Ureter (tissue), 1 donor: ENCODE results near the gene SCP2D1. TPM values are rescaled to one million over a fixed set of nuclear protein-coding genes. Genes with fewer than 3 reads are reported as not detected.

Source experiments
- DNase-seq: peaks from one replicate; pipeline ENCODE4 v3.0.0-alpha.2; 2020; ENCODE audit warnings: low spot score
- total RNA-seq: library from RNA; stranded (reverse); gene quantifications from one replicate; pipeline ENCODE4 v1.2.4, GENCODE V29; 2023
- donor health status: DM: yes; HTN: yes; CAD: no.

SCP2D1 gene
- total RNA-seq, 1 donor from 2014 or later, result not detected

DNA sequence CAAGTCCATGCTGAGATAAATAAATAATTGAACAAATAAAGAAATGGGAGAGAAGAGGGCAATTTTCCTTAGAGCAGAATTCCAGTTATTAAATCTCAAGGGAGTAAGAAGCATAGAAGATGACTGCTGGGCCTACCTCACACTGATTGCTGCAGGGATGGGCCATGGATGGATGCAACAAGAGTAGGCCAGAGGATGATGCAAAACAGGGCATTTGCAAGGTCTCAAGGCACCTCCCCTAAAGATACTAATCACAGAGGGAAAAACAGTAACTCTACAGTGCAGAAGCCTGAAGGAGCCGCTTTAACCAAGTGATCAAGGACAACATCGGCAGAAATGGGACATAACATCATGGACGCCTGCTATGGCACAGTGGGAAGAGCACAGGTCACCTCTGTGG, 1.7 kb upstream of the SCP2D1 start:
- DNase-seq, result no peak

DNA sequence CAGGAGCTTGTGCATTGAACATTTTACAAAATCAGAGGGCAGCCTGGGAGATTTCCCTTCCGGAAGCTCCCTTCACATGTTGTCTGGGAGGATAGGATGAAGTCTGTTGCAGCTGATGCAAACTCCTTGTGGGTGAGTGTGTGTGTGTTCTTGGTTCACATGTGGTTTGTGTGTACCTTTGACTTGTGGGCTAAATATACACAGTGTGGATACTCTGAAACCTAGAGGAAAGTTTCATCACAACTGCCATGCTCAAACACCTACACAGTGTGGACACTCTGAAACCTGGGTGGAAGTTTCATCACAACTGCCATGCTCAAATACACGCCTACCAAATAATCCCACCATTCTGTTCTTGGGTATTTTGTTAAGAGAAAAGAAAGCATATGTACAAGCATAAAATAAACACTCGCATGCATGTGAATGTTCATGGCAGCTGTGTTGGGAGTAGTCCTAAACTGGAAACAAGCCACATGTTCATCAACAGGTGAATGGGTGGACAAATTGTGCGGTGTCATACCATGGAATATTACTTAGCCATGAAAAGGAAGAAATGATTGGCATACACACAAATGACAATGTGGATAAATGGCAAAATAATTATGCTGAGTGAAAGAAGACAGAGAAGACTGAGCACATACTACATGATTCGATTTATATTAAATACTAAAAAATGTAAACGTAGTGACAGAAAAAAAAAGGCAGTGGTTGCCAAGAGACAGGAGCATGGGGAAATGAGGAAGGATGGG, 1.8 kb downstream of the SCP2D1 start:
- DNase-seq, result no peak

DNA sequence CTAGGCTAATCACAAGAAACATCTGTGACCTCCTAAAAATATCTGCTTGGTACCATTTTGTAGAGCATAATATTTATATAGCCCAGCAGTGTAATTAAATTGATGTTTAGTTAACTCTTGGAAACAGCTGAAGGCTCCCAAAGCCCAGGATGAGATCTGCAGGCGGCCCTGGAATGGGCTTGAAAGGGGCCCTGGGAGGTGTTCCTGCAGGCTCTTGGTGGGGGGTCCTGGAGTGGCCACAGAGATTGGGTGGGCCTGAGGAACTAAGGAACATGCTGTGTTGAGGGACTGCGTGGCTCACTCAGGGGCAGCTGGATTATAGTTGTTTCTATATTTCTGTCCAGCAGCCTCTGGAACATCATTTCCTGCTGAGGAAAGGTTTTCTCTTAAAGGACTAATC, 9.2 kb downstream of the SCP2D1 start:
- DNase-seq, result no peak

DNA sequence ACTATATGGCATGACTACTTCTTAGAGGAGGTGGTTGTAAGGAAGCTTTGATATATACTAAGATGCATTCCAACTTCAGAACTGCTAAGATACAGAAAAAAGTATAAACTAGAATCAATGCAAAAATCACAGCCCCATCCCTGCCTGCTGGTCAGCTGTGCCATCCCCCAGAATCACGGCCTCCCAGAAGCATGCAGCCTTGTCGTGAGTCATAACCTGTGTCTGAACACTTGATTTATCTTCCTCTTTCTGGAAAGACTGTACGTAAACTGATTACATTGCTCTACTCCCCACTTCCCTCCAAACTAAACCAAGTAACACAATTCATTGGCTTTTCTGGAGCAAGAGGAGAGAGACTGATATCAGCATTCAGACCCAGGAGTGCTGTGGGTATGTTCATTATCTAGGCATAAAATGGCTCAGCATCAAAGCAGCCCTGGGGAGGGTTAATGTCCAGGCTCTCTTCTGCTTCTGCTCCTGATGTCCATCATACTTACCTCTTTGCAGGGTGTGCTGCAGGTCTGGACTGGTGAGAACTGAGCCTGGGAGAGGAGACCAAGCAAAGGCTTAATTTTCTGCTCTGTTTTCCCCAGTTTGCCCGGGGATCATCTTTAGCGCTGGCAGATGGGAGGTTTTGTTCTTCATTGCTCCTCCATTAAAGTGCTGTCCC, 18.4 kb downstream of the SCP2D1 start:
- DNase-seq, result no peak

DNA sequence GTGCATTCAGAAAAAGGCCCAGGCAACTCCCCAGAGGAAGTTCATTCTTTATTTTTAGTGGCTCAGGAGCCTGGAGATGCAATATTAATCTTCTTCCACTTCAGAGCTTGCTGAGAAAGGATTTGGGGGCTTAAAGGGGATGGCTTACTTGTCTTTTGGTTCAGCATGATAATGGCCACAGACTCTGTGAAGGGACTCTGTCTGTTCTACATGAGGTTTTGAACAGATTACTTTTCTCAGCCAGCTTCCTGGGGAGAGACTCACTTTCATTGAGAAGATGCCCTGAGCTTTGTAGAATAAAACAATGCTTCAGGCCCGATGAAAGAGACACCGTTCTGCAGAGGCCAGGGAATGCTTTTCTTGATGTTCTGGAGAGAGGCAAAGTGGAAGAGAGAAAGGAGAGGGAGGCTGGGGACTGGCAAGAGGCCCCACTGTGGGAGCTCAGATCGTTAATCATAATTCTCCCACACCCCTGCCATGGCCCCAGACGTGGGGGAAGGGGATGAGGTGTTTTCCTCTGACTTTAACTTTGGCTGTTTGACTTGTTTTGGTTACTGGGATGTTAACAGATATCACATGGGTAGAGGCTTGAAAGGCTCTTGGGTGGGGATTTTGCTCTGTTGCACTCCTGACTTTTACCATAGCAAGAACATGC, 19.1 kb downstream of the SCP2D1 start:
- no peak for DNase-seq

DNA sequence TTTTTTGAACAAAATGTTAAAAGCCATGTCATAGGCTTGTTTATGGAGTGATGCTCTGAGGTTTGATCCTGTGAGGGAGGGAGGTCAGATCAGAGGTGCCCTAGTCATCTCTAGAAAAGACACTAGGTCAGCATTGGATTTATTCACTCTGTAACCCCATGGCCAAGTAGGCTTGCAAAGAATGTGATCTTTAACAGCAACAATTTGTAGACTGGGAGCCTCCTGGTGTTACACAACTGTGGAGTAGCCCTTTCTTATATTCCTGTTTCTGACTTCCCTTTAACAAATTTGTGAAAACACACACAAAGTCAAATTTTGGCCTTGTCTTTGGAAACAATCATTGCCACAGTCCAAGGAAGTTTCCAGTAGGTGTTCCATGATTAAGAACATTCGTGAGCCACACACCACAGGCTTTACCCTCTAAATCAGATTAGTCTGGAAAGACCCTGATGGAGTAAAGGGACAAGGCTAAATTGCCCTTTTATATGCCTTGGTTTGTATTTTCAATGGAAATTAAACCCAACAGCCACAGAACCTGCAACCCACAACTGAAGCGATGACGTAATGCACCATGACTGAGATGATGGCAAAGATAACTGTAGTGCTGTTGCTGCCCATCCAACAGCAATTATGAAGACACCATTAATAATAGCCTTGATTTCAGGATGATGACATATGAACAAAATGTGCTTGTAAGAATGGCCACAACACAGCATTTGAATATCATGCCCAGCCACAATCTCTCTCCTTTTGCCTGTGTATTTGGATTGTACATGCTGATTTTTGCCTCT, 22.1 kb downstream of the SCP2D1 start:
- no peak for DNase-seq

DNA sequence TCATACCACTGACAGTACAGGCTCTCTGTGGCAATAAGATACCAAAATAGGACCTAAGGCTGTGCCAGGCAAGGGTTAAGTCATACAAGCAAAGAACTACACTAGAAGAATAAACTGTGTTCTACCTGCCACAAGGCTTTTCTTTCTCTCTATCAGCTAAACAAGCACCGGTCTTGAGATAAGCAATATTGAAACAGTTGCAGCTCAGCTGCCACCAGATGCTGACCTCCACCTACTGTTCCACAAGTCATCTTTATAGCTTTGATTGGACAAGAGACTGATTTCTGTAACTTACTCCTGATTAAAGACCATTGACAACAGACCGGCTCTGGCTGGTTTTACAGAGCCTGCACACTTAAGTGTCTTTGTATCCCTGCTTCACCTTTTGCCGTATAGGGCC, 24.1 kb downstream of the SCP2D1 start:
- no peak for DNase-seq

DNA sequence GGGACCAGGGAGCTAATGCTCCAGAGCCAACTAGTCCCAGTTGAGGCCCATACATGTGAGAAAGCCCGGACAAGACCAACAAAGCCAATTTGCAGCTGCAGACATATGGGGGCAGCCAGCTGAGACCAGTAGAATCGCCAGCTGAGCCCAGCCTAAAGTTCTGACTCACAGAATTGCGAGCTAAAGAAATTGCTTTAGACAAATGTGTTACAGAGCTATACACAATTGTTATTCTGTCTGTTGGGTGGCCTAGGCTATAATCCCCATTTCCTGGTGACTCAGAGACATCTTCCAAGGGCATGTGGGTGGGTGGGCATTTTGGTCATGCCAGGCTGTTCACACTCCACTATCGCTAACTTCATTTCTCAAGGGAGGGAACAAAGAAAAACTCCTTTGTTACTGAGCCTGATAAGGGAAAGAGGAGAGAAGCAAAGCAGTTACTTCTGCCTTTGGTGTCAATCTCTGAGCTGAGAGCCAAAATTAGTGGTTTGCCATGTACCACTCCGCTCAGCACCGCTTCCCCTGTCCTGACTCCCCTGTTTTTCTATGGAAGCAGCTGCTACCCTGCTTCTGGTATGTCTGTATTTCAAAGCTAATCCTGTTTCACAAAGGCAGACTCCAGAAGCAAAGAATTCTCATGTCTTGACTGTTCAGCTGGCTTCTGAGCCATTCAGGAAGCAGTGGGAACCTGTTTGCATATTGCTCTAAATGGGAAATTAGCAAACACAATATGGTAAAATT, 26.1 kb downstream of the SCP2D1 start:
- no peak for DNase-seq

DNA sequence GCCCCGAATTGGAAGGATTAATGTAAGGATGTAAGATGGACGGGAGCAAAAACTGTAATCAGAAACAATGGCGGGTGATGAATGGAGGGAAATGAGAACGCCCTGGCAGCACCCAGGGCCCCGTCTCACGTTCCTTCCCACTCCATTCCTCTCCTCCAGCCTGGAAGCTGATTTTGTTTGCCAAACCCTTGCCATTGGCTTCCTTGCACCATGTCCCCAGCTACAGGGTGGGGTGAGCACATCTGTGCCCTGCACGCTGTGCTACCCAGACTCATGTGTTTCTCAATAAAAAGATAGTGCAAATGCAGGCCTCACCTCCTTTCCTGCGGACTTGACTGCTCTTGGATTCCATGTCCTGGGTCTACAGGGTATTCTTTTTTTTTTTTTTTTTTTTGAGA, 26.7 kb downstream of the SCP2D1 start:
- no peak for DNase-seq

DNA sequence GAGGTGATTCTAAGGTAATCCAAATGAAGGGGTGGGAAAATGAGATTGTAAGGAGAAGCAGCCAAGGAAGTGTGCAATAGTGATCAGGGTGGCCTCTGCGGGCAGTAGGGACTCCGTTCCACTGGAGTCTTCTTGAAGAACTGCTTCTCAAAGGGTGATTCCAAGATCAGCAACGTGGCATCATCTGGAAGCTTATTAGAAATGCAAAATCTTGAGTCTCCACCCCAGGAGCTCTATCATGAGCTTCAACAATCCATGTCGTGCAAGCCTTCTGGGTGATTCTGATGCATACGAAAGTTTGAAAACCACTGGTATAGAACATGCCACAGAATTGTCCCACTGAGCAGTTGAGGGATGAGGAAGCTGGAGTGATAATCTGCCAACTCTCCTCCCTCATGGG, 31.4 kb downstream of the SCP2D1 start:
- DNase-seq, result no peak

DNA sequence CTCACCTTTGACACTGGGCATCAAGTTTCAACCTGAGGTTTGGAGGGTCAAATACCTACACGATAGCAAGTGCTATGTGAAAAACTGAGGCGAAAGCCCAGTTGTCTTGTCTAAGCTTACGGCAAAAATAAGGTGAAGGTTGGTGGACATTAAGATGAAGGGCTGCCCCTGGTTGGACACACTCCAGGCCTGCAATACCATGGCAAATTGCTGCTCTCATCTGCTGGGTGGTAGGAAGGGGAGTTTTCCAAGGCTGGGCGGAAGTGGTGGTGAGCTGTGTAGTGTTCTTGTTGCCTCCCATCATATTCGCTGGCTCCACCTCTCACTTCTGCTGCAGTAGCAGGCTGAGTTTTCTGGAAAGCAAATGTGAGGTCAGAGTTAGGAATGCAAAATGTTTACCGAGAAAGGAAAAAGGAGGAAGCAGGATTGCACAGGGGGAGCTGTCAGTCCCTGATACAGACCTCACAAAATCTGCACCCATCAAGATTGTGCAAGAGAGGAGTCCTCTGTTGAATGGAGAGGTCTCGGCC, 33.7 kb downstream of the SCP2D1 start:
- DNase-seq, result no peak

DNA sequence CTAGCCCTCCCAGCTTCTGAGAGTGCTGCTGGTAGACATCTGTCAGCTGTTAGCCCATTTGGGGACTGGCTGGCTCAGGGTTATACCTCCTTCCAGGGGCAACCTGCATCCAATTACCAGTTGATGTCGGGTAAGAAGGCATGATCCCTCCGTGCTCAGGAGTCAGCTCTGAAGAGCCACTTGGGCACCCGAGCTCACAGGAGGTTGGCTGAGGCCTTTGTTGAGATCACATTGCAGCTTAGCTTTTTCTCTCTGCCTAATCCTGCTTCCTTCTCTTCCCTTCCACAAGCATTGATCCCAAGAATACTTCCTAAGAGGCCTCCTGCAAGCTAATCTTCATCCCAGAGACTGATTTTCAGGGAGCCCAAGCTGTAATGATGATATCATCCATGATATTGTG, 35.5 kb downstream of the SCP2D1 start:
- no peak for DNase-seq

DNA sequence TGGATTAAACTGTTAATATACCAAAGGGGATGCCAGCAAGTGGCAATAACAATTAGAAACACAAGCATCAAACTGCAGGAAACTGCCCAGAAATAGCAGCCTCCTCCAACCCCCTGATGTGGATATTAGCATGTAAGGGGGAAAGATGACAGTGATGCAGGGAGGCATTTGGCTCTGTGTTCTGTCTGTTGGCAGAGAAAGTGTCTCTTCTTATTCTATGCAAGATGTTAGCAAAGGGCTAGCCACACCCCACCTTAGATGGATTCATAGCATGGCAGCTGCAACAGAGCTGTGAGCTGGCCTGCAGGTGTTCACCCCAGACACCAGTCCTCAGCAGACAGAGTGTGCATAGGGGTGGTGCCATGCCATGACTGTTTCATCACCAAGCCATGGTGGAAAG, 38.0 kb downstream of the SCP2D1 start:
- DNase-seq, result no peak

DNA sequence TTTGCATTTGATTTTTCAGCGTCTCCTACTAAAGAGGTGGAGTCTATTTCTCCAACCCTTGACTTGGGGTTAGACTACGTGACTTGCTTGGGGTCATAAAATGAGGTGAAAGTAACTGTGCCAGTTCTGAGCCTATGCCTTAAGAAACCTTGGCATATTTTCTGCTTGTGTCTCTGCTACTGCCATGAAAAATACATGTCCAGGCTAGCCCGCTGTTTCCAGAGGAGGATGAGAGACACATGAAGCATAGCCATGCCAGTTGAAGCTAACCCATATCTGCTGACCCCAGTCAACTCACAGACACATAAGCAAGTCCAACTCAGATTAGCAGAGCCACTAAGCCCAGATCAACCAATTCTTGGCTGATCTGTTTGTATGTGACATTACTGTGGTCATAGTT, 38.7 kb downstream of the SCP2D1 start:
- no peak for DNase-seq

DNA sequence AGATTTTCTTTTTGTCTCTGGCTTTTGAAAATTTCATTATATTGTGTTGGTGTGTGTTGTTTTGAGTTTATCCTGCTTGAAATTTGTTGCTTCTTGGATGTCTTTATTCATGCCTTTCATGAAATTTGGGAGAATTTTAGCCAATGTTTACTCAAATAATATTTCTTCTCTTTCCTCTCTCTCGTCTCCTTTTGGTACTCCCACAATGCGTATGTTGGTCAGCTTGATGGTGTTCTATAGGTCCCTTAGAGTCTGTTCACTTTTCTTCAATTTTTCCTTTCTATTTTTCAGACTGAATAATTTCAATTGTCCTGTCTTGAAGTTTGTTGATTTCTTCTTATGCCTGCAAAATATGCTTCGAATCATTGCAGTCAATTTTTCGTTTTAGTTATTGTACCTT, 39.6 kb downstream of the SCP2D1 start:
- DNase-seq, result no peak

DNA sequence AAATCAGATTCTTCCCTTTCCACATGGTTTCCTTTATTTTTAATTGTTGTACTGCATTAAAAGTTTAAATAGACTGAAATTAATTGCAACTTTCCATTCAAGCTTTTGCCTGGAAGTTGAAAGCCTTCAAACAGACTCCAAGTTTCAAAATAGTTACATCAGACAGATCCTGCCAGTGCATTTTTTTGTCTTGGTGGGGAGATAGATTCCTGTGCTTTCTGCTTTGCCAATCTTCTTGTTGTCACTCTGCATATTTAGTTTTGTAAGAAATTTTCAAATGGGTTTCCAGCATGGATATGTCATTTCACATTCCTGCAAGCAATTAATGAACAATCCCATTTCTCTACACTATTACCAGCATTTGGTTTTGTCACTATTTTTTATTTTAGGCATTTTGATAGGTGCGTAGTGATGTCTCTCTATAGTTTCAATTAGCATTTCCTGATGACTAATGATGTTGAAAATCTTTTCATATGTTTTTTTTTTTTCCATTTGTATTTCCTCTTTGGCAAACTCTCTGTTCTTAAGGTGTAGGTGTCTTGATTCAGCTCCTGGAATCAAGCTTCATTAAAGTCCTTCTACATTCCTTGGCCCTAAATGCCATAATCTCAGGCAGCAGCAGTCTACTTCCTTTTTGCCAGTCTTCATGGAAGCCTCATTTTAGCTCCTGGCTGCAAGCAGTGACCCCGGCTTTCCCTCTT, 40.5 kb downstream of the SCP2D1 start:
- no peak for DNase-seq

DNA sequence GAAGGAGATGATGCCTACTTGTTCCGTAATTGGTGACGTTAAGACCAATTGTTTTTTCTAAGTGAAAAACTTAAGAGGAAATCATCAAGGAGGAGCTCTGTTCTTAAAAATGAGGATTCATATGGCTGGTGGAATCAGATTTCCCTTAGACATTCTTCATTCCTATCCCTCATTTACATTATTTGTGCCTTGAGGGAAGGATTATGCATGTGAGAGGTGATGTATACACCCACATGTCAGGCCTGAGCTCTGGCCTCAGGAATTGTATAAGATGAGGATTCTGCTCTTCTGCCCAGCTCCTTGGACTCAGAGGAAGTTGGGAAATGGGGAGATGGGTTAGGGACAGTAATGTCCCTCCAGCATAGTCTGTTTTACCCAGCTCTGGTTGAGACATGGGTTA, 42.3 kb downstream of the SCP2D1 start:
- no peak for DNase-seq

DNA sequence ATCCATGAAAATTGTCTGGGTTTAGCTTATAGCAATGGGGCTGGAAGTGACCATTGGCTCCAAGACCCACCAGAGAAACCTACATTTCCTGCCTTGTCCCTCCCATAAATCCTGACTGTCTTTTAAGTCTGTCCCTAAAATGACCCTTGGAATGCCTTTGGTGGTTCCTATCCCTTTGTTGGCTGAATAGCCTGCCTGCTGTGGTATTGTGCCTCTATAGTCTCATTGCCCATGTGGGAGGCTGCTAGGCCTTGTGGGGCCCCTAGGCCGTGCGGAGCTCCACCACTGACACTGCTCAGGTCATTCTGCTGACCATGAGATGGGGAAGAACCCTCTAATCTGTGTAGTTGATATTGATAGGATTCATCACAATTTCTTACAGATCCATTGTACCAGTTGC, 43.3 kb downstream of the SCP2D1 start:
- DNase-seq, result no peak

DNA sequence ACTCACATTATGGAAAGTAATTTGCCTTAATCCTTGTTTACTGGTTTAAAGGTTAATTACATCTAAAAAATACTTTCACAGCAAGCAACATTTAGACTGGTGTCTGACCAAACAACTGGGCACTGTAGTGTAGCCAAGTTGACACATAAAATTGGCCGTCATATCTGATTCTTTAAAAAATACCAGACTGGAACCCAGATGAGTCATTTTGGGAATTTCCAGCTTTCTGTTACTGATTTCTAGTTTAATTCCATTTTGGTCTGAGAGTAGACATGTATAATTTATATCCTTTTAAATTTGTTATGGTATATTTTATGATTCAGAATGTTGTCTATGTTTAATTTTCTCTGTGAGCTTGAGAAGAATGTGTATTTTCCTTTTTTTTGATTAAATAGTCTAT, 44.1 kb downstream of the SCP2D1 start:
- DNase-seq, result no peak

DNA sequence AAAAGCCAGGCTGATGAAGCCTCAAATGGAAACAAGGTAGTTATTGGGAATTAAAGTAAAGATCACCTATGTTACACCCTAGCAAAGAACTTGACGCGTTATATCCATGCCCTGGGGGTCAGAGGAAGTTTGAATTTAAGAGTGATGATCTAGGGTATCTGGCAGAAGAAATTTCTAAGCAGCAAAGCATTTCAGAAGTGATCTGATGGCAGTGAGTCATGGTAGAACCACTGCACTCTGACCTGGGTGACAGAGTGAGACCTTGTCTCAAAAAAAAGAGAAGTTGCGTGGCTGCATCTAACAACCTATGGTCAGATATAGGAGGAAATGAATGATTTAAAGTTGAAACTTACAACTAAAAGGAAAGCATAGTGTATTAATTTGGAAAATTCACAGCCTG, 45.2 kb downstream of the SCP2D1 start:
- DNase-seq, result no peak
